ENCODE results near the gene CHST3.

DNA sequence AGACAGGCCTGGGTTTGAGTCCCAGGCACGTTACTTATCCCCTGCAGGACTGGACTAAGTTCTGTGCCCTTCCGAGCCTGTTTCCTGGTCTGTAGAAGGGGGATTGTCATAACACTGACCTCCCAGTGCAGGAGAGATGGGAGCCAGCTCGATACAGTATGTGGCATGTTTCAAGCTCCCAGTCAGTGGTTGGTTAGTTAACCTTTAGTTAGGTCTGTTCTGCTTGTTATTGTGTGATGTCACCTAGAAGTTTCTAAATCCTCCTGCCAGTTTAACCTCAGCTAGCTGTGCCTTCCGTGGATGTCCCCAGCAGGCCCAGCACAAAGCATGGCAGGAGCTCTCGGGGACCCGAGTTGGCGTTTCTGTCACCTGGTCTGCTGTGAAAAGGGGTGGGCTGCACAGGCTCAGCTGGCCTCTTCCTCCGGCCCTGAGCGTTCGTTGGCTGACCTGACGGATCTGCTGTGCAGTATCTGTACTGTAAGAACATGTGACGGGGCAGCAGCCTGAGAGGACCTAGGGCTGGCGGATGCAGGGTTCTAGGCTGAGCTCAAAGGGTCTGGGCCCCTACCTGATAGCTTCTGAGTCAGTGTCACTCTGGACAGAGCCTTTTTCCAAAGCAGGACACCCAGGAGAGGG lies 71.2 kb downstream of the CHST3 start:
- TF ChIP-seq ZNF8 (CRISPR knock-in tag; IDR thresholded peaks at IDR 0.05) (no peak), ZNF565 (CRISPR knock-in tag; conservative IDR thresholded peaks at IDR 0.05; ENCODE audit: low read depth) (no peak), CSDC2 (CRISPR knock-in tag; IDR thresholded peaks at IDR 0.05) (no peak), ESRRG (CRISPR knock-in tag; IDR thresholded peaks at IDR 0.05) (no peak), SNAI2 (CRISPR knock-in tag; IDR thresholded peaks at IDR 0.05) (no peak), ZFP3 (CRISPR knock-in tag; IDR thresholded peaks at IDR 0.05) (no peak), ZNF70 (CRISPR knock-in tag; IDR thresholded peaks at IDR 0.05) (no peak), BACH2 (CRISPR knock-in tag; IDR thresholded peaks at IDR 0.05; ENCODE audit: borderline replicate concordance) (no peak), ISL1 (CRISPR knock-in tag; IDR thresholded peaks at IDR 0.05) (no peak), TOX (CRISPR knock-in tag; IDR thresholded peaks at IDR 0.05; ENCODE audit: borderline replicate concordance) (no peak), OSR1 (CRISPR knock-in tag; IDR thresholded peaks at IDR 0.05) (no peak), PPARA (CRISPR knock-in tag; IDR thresholded peaks at IDR 0.05; ENCODE audit: borderline replicate concordance) (no peak)
- TF ChIP-seq, protein P1, sequence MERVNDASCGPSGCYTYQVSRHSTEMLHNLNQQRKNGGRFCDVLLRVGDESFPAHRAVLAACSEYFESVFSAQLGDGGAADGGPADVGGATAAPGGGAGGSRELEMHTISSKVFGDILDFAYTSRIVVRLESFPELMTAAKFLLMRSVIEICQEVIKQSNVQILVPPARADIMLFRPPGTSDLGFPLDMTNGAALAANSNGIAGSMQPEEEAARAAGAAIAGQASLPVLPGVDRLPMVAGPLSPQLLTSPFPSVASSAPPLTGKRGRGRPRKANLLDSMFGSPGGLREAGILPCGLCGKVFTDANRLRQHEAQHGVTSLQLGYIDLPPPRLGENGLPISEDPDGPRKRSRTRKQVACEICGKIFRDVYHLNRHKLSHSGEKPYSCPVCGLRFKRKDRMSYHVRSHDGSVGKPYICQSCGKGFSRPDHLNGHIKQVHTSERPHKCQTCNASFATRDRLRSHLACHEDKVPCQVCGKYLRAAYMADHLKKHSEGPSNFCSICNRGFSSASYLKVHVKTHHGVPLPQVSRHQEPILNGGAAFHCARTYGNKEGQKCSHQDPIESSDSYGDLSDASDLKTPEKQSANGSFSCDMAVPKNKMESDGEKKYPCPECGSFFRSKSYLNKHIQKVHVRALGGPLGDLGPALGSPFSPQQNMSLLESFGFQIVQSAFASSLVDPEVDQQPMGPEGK (CRISPR knock-in tag; IDR thresholded peaks at IDR 0.05; ENCODE audit: borderline replicate concordance): no peak
- TF ChIP-seq, protein P2, sequence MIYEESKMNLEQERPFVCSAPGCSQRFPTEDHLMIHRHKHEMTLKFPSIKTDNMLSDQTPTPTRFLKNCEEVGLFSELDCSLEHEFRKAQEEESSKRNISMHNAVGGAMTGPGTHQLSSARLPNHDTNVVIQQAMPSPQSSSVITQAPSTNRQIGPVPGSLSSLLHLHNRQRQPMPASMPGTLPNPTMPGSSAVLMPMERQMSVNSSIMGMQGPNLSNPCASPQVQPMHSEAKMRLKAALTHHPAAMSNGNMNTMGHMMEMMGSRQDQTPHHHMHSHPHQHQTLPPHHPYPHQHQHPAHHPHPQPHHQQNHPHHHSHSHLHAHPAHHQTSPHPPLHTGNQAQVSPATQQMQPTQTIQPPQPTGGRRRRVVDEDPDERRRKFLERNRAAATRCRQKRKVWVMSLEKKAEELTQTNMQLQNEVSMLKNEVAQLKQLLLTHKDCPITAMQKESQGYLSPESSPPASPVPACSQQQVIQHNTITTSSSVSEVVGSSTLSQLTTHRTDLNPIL (CRISPR knock-in tag; IDR thresholded peaks at IDR 0.05; ENCODE audit: low read depth): no peak

Data from SK-N-SH treated with all-trans-retinoic acid at 6 μM for 48 hours (cell line).